Fibroblast of lung (primary cell): Measurements from ENCODE around the gene AKAP7.

Source experiments
- CTCF ChIP-seq, 2 donors: IDR thresholded peaks in 1 of 2; conservative IDR thresholded peaks in 1 of 2; 1 replicate in 1 of 2; 2 replicates in 1 of 2; pipeline ENCODE4 v1.5.1; 2011 to 2012; ENCODE audit warnings: low read length in 2 of 2, control low read depth in 1 of 2, inconsistent platforms in 1 of 2, low read depth in 1 of 2, mild to moderate bottlenecking in 1 of 2
- EZH2 ChIP-seq: IDR thresholded peaks from 2 replicates; pipeline ENCODE4 v1.5.1; 2012; ENCODE audit warnings: low read length, control low read depth, mild to moderate bottlenecking; ENCODE audit errors: missing control alignments

GRCh38 chr6:131258816-131259476, 123.7 kb downstream of the AKAP7 start:
- no peak for TF ChIP-seq CTCF (conservative IDR thresholded peaks at IDR 0.05 in 1 of 2, IDR thresholded peaks at IDR 0.05 in 1 of 2; ENCODE audit: low read depth in 1 of 2, low read length in 2 of 2)
- no peak for TF ChIP-seq EZH2
